Gastroesophageal sphincter (tissue), 4 donors: ENCODE data around the gene NDOR1. TPM values are rescaled to one million over a fixed set of nuclear protein-coding genes. Genes with fewer than 3 reads are reported as not detected.

ENCODE experiments used
- ATAC-seq: fragments of 150-250 bp; one replicate; pipeline ENCODE4 v1.9.1; 2016; ENCODE audit warnings: mild to moderate bottlenecking, moderate library complexity
- H3K27ac ChIP-seq, 4 donors: fragments of 200-600 bp; sonication (generic) in 3 of 4; 1 replicate in 3 of 4; 2 replicates in 1 of 4; pipeline ENCODE4 v1.5.1; 2016 to 2019
- H3K27me3 ChIP-seq: fragments of 200-600 bp; sonication (generic); one replicate; pipeline ENCODE4 v1.5.1; 2019
- H3K36me3 ChIP-seq, 2 donors: fragments of 200-600 bp; sonication (generic); one replicate each; pipeline ENCODE4 v1.5.1; 2019; ENCODE audit warnings: control low read depth in 1 of 2
- H3K4me1 ChIP-seq, 3 donors: fragments of 200-600 bp; sonication (generic); 1 replicate in 2 of 3; 2 replicates in 1 of 3; pipeline ENCODE4 v1.5.1; 2016 to 2019; ENCODE audit warnings: control low read depth in 2 of 3
- H3K4me3 ChIP-seq, 2 donors: fragments of 200-600 bp; sonication (generic); one replicate each; pipeline ENCODE4 v1.5.1; 2019; ENCODE audit warnings: mild to moderate bottlenecking in 1 of 2, moderate library complexity in 1 of 2
- H3K9me3 ChIP-seq, 3 donors: fragments of 200-600 bp; sonication (generic); one replicate each; pipeline ENCODE4 v1.5.1; 2017 to 2019; ENCODE audit warnings: control low read depth in 2 of 3
- CTCF ChIP-seq, 4 experiments: fragments of 200-600 bp in 2 of 4; fragments of 450-650 bp in 2 of 4; sonication (generic) in 1 of 4; IDR thresholded peaks; one replicate each; pipeline ENCODE4 v1.5.1; 2017 to 2019; ENCODE audit warnings: antibody characterized with exemption in 4 of 4, mild to moderate bottlenecking in 2 of 4, moderate library complexity in 2 of 4
- EP300 ChIP-seq: sonication (generic); formaldehyde crosslinking; IDR thresholded peaks from one replicate; pipeline ENCODE4 v1.6.1; 2017; ENCODE audit warnings: antibody characterized with exemption, mild to moderate bottlenecking
- POLR2A ChIP-seq, 2 donors: fragments of 450-650 bp; IDR thresholded peaks; one replicate each; pipeline ENCODE4 v1.6.1; 2017; ENCODE audit warnings: antibody characterized with exemption in 2 of 2, mild to moderate bottlenecking in 2 of 2, moderate library complexity in 1 of 2
- POLR2AphosphoS5 ChIP-seq: sonication (generic); formaldehyde crosslinking; IDR thresholded peaks from one replicate; pipeline ENCODE4 v1.6.1; 2017; ENCODE audit warnings: antibody characterized with exemption
- WGBS, 2 donors: methylation state at CpG; one replicate each; pipeline ENCODE4 v1.1.5; 2018; ENCODE audit warnings: low coverage in 1 of 2; 5-methylcytosine and 5-hydroxymethylcytosine counted together
- total RNA-seq, 4 donors: library from RNA; depleted of rRNA; stranded (reverse); fragments of >200 nt; gene quantifications; one replicate each; pipeline ENCODE4 v1.1.0, GENCODE V29; 2016

Gene NDOR1
- total RNA-seq, 4 donors from 2014 or later = 4.6 to 9.8 (median 7.6) TPM

GRCh38 chr9:137224830-137225694 is 19.6 kb downstream of the NDOR1 start, which contains the start of gene CYSRT1:
CYSRT1 (plus strand) TSS chr9:137225174; CDS start chr9:137225622, 448 bp downstream.
- no peak for ATAC-seq
- H3K27ac ChIP-seq = peak within 1 kb of the TSS in 3 of 4 donors; percentile 87 to 94 (median 92)
- 20% methylated on average over 1 of the region's 23 CpGs; no CpG with 5 or more reads in 1 of the 2 donors for WGBS, 2 donors

DNA sequence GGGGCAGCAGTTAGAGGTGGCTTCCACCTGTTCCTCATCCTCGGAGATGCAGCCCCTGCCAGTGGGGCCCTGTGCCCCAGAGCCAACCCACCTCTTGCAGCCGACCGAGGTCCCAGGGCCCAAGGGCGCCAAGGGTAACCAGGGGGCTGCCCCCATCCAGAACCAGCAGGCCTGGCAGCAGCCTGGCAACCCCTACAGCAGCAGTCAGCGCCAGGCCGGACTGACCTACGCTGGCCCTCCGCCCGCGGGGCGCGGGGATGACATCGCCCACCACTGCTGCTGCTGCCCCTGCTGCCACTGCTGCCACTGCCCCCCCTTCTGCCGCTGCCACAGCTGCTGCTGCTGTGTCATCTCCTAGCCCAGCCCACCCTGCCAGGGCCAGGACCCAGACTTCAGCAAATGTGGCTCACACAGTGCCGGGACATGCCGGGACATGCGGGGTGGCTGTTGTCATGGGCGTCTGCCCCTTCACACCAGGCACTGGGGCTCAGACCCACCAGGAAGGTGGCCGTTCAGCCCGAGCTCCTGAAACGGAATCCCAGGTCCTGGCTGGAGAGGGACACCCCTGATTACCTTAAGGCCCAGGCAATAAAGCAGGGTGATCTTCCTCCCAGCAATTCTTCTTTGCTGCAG is 20.3 kb downstream of the NDOR1 start:
- H3K4me3 ChIP-seq = no peak overlapping the region
- no peaks in the 10 kb centered on the region for H3K36me3 ChIP-seq
- H3K27ac ChIP-seq = no peak overlapping the region
- H3K9me3 ChIP-seq = no peaks in the 10 kb centered on the region
- no peak for ATAC-seq
- peaks cover 0 to 45% (median 17%) of the 10 kb centered on the region in 3 donors for H3K4me1 ChIP-seq
- TF ChIP-seq POLR2AphosphoS5 (no peak), EP300 (no peak), POLR2A (IDR thresholded peaks at IDR 0.05) (no peak), CTCF (IDR thresholded peaks at IDR 0.05) (no peak)
- H3K27me3 ChIP-seq = peaks cover 49% of the 10 kb centered on the region
- 0% methylated on average over 1 of the region's 21 CpGs; no CpG with 5 or more reads in 1 of the 2 donors for WGBS, 2 donors

More at GRCh38 chr9:137224830-137225694, 19.6 kb downstream of the NDOR1 start, which contains the start of gene CYSRT1:
- no peaks in the 10 kb centered on the region for H3K9me3 ChIP-seq
- peaks cover 41% of the 10 kb centered on the region for H3K27me3 ChIP-seq
- H3K36me3 ChIP-seq = no peaks in the 10 kb centered on the region
- TF ChIP-seq EP300 (no peak), POLR2AphosphoS5 (no peak), POLR2A (IDR thresholded peaks at IDR 0.05) (no peak), CTCF (IDR thresholded peaks at IDR 0.05) (no peak)
- H3K4me1 ChIP-seq = peaks cover 0 to 47% (median 17%) of the 10 kb centered on the region in 3 donors
- peak within 1 kb of the TSS; percentile 64 to 79 for H3K4me3 ChIP-seq

DNA sequence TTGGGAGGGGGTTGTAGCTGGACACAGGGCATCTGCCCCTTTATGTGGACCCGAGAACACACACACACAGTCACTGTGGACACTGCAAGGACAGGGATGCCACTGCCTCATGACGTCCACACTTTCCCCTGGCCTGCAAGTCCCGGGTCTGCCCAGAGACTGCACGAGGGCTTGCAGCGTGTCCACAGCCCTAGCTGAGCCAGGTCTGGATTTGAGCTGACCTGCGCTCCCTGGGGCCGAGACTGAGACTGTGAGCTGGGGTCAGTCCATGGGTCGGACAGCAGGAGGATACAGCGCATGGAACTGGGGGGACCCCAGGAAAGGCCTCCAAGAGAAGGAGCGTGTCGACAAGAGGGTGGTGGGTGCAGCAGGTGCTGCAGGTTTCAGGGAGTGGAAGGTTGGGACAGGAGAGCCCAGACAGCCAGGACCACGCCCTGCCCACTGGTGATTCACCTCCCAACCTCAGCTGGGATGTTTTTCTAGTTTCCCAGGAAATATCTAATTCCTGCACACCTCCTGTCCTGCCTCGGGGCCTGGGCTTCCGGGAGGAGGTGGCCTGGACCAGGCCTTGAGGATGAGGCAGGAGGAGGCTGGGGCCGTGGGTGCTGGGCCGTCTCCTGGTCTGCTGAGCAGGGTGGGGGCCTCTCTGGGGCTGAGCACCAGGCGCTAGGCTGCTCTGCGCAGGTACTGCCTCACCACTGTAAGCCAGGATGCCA is 21.0 kb downstream of the NDOR1 start:
- peaks cover 0 to 38% (median 14%) of the 10 kb centered on the region in 3 donors for H3K4me1 ChIP-seq
- H3K9me3 ChIP-seq = no peaks in the 10 kb centered on the region
- H3K36me3 ChIP-seq = no peaks in the 10 kb centered on the region
- peaks cover 56% of the 10 kb centered on the region for H3K27me3 ChIP-seq
- no peak overlapping the region for H3K4me3 ChIP-seq
- no peak for ATAC-seq
- TF ChIP-seq POLR2A (IDR thresholded peaks at IDR 0.05) (no peak), POLR2AphosphoS5 (no peak), EP300 (no peak), CTCF (IDR thresholded peaks at IDR 0.05) (no peak)
- no peak overlapping the region for H3K27ac ChIP-seq
- WGBS, 2 donors = 69 to 86% methylated on average over 3 of the region's 18 CpGs

GRCh38 chr9:137227054-137227852 is 21.8 kb downstream of the NDOR1 start, which contains the start of gene RNF224:
RNF224 (plus strand) TSS chr9:137227502; CDS start chr9:137228336, 834 bp downstream.
- Histone ChIP-seq H3K4me3 (no peak within 1 kb of the TSS), H3K4me1 (peaks cover 0 to 33% (median 11%) of the 10 kb centered on the region in 3 donors), H3K27me3 (peaks cover 63% of the 10 kb centered on the region), H3K36me3 (no peaks in the 10 kb centered on the region), H3K9me3 (no peaks in the 10 kb centered on the region), H3K27ac (no peak within 1 kb of the TSS)
- TF ChIP-seq POLR2A (IDR thresholded peaks at IDR 0.05) = no peak
- TF ChIP-seq CTCF (IDR thresholded peaks at IDR 0.05) = peak in 3 of 4 experiments; percentile 84 to 91 (median 84)
- TF ChIP-seq EP300 = no peak
- TF ChIP-seq POLR2AphosphoS5 = no peak
- 80% methylated on average over 1 of the region's 25 CpGs; no CpG with 5 or more reads in 1 of the 2 donors for WGBS, 2 donors
- ATAC-seq = no peak
